Caco-2 (cell line): ENCODE measurements around the gene GPR37L1. TPM values are rescaled to one million over a fixed set of nuclear protein-coding genes. Genes with fewer than 3 reads are reported as not detected.

Experiments
- BruUV-seq: library from RNA; stranded (reverse); fragments of 400-500 nt; replicated peaks from 2 replicates; lab custom pipeline; 2021; lab: Mats Ljungman, UMichigan
- CTCF ChIA-PET: fragments of 300-600 bp; sonication (Branson Sonifier 250); formaldehyde crosslinking; loops from one replicate; lab custom pipeline; 2022; ENCODE audit warnings: antibody characterized with exemption; lab: Charles Lee
- POLR2A ChIA-PET: fragments of 300-600 bp; sonication (Branson Sonifier 250); formaldehyde crosslinking; loops from one replicate; lab custom pipeline; 2022; ENCODE audit warnings: antibody characterized with exemption; lab: Charles Lee
- DNase-seq, 2 experiments: peaks; one replicate each; pipeline versions ENCODE4 v3.0.0 to v3.0.0-alpha.2; 2020 to 2022
- H3K27me3 ChIP-seq: replicated peaks from 2 replicates; pipeline ENCODE4 v1.6.0; 2011; ENCODE audit warnings: low read length; ENCODE audit not compliant: control insufficient read depth, insufficient read depth
- H3K36me3 ChIP-seq: 2 replicates; pipeline ENCODE4 v1.5.1; 2011; ENCODE audit warnings: low read length; ENCODE audit not compliant: control insufficient read depth, insufficient read depth
- H3K4me1 ChIP-seq: fragments of 250-450 bp; sonication (Bioruptor Pico); 2 replicates; pipeline ENCODE4 v1.5.1; 2020; ENCODE audit warnings: mild to moderate bottlenecking
- H3K4me3 ChIP-seq: 2 replicates; pipeline ENCODE4 v1.5.1; 2011; ENCODE audit warnings: low read depth, mild to moderate bottlenecking, control low read depth, low read length
- H3K9me3 ChIP-seq: fragments of 250-450 bp; sonication (Bioruptor Pico); 2 replicates; pipeline ENCODE4 v1.5.1; 2020; ENCODE audit warnings: mild to moderate bottlenecking, moderate library complexity
- H3K27ac Mint-ChIP-seq: one replicate; pipeline ENCODE4 v1.8.0; 2022; ENCODE audit warnings: mixed read lengths; ENCODE audit not compliant: unreplicated experiment
- H3K27me3 Mint-ChIP-seq: one replicate; pipeline ENCODE4 v1.8.0; 2022; ENCODE audit warnings: mixed read lengths; ENCODE audit not compliant: insufficient read depth, unreplicated experiment
- H3K36me3 Mint-ChIP-seq: one replicate; pipeline ENCODE4 v1.8.0; 2022; ENCODE audit warnings: mild to moderate bottlenecking, mixed read lengths; ENCODE audit not compliant: insufficient read depth, unreplicated experiment
- H3K4me1 Mint-ChIP-seq: one replicate; pipeline ENCODE4 v1.8.0; 2022; ENCODE audit warnings: low read depth, mixed read lengths; ENCODE audit not compliant: unreplicated experiment
- H3K4me3 Mint-ChIP-seq: one replicate; pipeline ENCODE4 v1.8.0; 2022; ENCODE audit warnings: mild to moderate bottlenecking, moderate library complexity, mixed read lengths; ENCODE audit not compliant: unreplicated experiment
- H3K9me3 Mint-ChIP-seq: one replicate; pipeline ENCODE4 v1.8.0; 2022; ENCODE audit warnings: mixed read lengths; ENCODE audit not compliant: unreplicated experiment
- CTCF ChIP-seq, 2 experiments: fragments of 200-600 bp in 1 of 2; IDR thresholded peaks; 1 replicate in 1 of 2; 2 replicates in 1 of 2; pipeline versions ENCODE4 v1.5.1 to v1.8.0; 2011 to 2022; ENCODE audit warnings: antibody characterized with exemption in 1 of 2, control low read depth in 1 of 2, inconsistent platforms in 1 of 2, low read depth in 1 of 2, low read length in 1 of 2, mild to moderate bottlenecking in 1 of 2, moderate library complexity in 1 of 2; ENCODE audit not compliant: insufficient read depth in 1 of 2, severe bottlenecking in 1 of 2, unreplicated experiment in 1 of 2
- intact Hi-C: fragments of 100-400 bp; cut with micrococcal nuclease; formaldehyde crosslinking; loops from one replicate; pipeline ENCODE4 v1.10.0; 2022; ENCODE audit not compliant: unreplicated experiment
- total RNA-seq: library from RNA; stranded (reverse); gene quantifications from 2 replicates; pipeline ENCODE4 v1.2.3, GENCODE V29; 2022

Gene GPR37L1
- total RNA-seq, 1 experiment from 2014 or later = 0.07 TPM

- H3K36me3 Mint-ChIP-seq = peaks cover 6% of the 10 kb centered on the region
- H3K9me3 ChIP-seq = no peaks in the 10 kb centered on the region
- no peaks in the 10 kb centered on the region for H3K4me1 ChIP-seq
- no peak overlapping the region for H3K27ac Mint-ChIP-seq
- H3K27me3 Mint-ChIP-seq = peaks cover 2% of the 10 kb centered on the region
- ChIA-PET CTCF (no interaction called here), POLR2A (interaction anchor here (0.6 kb wide), 1 partner anchor 392 kb away, joined by 4 read pairs; no protein-coding TSS in a partner anchor)
- no peak for TF ChIP-seq CTCF (IDR thresholded peaks at IDR 0.05; ENCODE audit: insufficient read depth in 1 of 2, low read depth in 1 of 2, low read length in 1 of 2, severe bottlenecking in 1 of 2, unreplicated experiment in 1 of 2)
- H3K27me3 ChIP-seq = no peaks in the 10 kb centered on the region
- H3K36me3 ChIP-seq = no peaks in the 10 kb centered on the region
- intact Hi-C loops = no loop called here
- DNase-seq = no peak
- no peaks in the 10 kb centered on the region for H3K9me3 Mint-ChIP-seq
- BruUV-seq = no TSS peak
- H3K4me1 Mint-ChIP-seq = peaks cover 7% of the 10 kb centered on the region
- H3K4me3 Mint-ChIP-seq = no peak overlapping the region
- no peak overlapping the region for H3K4me3 ChIP-seq
Observed at GRCh38 chr1:202182040-202182877, 59.5 kb downstream of the GPR37L1 start.

Other genes with a start within 250 kb of the GPR37L1 start
- 1.7 and 3.0 TPM in 2 replicates for gene SHISA4, start 234.0 kb upstream of the GPR37L1 start, total RNA-seq
- 0.11 TPM in 1 of 2 replicates, not detected in the other for gene LMOD1, start 176.4 kb upstream of the GPR37L1 start, total RNA-seq
- 63.7 and 64.1 TPM in 2 replicates for gene TIMM17A, start 167.4 kb upstream of the GPR37L1 start, total RNA-seq
- gene RNPEP, start 140.3 kb upstream of the GPR37L1 start, total RNA-seq = 75.9 and 83.0 TPM in 2 replicates
- 116 and 126 TPM in 2 replicates for gene ELF3, start 112.3 kb upstream of the GPR37L1 start, total RNA-seq
- 25.0 and 27.8 TPM in 2 replicates for gene ARL8A, start 21.8 kb downstream of the GPR37L1 start, total RNA-seq
- gene PTPN7, start 37.7 kb downstream of the GPR37L1 start, total RNA-seq = not detected in 2 replicates
- 0.36 TPM in 1 of 2 replicates, not detected in the other for gene LGR6, start 70.9 kb downstream of the GPR37L1 start, total RNA-seq
- gene UBE2T, start 219.0 kb downstream of the GPR37L1 start, total RNA-seq = 53.4 and 59.3 TPM in 2 replicates
- gene PPP1R12B, start 225.8 kb downstream of the GPR37L1 start, total RNA-seq = 16.4 and 22.4 TPM in 2 replicates